GM21825 (cell line): Measurements from ENCODE around the gene COA6.
"Not testable (repeated sequence)": the region's sequence is repeated elsewhere in the genome, so short reads cannot be mapped to it uniquely, and the experiment has no call there.

Source experiments
- ATAC-seq: cut with Tn5 transposase; IDR thresholded peaks from one replicate; pipeline ENCODE4 v1.9.1; 2021; ENCODE audit warnings: mild to moderate bottlenecking, moderate library complexity; ENCODE audit not compliant: unreplicated experiment

The COA6 gene

DNA sequence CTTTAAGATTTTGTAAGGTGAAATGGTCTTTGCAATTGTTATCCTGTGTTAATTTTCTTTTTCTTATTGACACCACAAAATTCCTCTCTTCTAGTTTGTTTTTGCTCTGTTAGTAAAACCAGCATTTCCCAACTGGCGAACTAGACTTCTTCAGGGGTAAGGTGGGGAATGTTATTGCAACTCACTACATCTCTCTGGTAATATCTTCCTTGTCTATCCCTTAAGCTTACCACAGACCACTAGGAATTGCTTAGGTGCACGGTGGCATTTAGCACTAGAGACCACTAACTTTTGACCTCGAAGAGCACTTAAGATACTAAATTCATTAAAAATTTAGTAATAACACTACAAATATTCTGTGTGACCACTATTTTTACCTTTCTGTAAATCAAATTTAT, 4.2 kb upstream of the COA6 start:
- ATAC-seq, result no peak

DNA sequence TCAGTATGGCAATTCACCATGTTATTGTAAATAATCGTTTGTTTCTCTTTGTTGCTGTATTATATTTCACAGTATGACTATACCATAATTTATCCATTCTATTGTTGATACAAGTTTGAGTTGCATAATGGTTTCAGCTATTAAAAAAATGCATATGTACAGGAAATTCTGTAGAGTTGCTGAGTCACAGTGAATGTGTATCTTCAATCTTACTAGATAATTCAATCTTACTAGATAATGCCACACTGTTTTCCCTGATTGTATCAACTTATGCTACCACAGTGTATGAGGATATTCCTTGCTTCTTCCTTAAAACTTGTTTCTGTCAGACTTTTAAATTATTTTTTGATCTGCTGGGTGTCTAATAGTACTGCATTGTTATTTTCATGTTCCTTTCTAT, 3.5 kb upstream of the COA6 start:
- no peak for ATAC-seq

DNA sequence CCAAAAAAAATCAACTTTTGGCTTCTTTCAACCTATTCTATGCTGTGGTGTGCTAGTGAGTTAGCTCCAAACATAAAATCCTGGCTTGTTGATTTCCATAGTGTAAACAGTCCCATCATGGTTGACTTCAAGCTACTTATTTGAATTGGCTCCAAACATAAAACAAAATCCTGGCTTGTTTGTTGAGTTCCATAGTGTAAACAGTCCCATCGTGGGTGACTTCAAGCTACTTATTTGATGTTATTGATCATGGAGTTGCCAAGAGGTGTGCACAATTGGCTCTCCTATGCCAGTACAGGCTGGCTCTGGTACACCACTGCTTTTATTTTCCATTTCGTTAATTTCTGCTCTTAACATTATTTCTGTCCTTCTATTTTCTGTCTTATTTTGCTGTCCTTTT, 1.8 kb upstream of the COA6 start:
- ATAC-seq, result no peak

DNA sequence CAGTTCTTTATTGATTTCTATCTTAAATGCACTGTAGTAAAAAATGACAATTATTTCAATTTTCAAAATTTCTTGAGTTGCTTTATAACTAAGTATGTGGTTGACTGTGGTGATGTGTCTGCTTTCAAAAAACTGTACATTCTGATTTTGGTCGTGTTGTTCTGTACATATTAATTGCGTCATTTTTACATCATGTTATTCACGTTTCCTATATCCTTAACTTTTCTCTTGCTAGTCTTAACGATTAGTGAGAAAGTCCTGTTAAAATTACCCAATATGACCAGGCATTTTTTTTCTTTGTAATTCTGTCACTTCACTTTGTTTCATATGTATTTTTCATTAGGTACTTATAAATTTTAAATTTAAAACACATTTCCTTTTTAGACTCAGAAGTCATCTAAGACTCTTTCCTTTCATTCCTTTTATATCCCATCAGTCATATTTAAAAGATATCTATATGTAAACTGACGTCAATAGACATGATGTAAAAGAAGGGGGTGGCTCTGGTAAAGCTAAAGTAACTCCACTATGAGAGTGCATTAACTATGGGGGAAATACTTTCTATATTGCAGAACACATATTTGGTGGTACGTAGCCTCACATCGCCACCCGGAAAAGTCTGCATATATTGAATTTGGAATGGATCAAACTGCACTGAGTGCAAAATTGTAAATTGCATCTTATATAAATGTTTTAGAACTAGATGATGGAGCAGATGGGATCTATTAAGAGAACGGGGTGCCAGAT, 1.1 kb upstream of the COA6 start:
- ATAC-seq, result no peak

DNA sequence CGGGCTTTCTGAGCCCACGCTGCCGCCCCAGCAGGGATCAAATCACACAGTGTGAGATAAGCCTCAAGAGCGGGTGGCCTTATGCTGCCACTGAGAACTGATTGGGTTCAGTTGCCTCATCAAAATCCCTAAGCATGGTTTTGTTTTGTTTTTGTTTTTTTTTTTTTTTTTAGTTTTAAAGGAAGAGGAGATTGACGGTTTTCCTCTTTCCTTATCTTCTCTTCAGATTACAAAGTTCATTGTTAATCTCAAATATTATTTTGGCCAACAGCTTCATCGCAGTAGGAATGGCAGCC, 651 bp downstream of the COA6 start:
- ATAC-seq, result peak; percentile 22

DNA sequence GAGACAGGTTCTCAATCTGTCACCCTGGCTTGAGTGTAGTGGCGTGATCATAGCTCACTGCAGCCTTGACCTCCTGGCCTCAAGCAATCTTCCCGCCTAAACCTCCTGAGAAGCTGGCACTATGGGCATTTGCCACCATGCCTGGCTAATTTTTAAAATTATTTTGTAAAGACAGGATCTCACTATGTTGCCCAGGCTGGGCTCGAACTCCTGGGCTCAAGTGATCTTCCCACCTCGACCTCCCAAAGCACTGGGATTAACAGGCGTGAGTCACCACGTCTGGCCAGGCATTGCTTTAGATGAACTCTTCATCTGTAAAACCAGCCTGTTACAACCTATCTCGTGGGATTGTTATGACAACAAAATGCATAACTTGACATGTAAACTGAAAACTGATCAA, 2.4 kb downstream of the COA6 start:
- ATAC-seq, result no peak

DNA sequence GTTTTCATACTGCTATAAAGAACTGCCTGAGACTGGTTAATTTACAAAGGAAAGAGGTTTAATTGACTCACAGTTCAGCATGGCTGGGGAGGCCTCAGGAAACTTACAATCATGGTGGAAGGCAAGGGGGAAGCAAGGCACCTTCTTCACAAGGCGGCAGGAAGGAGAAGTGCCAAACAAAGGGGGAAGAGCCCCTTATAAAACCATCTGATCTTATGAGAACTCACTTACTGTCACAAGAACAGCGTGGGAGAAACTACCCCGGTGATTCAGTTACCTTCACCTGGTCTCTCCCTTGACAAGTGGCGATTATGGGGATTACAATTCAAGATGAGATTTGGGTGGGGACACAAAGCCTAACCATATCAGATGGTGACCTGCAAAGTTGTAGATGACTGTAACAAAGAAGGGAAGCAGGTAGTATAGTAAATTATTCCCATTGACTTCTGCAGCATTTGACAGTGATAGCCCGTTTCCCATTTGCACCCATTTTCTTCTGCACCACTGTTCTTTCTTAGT, 6.4 kb downstream of the COA6 start:
- not testable (repeated sequence) for ATAC-seq

DNA sequence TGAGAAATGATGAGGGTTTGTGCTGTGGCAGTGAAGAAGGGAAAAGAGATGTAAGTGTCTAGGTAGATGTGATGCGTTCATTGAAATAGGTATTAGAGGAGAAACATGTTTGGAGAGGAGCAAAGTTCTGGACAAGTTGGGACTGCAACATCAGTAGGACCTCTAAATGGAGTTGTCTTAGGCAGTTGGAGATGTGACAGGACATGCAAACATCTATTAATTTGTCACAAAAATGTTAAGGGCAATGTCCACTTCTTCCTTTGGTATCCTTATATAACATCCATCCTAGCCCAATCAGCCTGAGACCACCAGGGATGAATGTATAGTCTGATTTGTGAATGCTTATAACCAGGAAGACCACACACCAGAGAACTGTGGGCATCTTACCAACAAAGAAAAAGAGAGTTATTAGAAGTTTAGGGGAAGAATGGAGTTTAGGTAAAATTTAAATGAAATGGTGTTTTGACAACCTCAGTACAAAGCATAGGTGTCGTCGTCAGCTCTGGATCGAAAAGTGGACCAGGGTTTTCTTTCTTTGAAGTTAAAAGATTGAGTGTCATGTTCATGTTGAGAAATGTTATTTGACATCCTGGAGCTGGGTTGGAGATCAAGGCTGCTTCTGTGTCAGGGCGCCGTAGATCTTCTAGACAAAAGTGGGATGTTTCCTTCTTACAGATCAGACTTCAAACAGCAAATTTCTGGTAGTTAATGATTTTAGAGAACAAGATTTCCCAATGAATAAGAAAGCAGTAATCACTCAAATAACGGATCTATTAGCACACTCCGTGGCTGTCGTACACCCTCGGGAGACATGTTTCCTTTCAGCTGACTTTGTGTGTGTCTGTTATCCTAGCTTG, 8.7 kb downstream of the COA6 start:
- no peak for ATAC-seq

DNA sequence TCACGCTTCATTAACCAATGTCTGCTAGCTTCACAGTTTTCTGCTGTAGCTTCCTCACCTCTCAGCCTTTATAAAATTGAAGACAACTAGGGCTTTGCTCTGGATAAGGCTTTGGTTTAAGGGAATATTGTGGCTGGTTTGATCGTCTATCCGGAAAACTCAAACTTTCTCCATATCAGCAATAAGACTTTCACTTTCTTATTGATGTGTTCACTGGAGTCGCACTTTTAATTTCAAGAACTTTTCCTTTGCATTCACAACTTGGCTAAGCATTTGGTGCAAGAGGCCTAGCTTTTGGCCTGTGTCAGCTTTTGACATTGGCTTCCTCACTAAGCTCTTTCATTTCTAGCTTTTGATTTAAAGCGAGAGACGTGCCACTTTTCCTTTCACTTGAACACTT, 12.9 kb downstream of the COA6 start:
- no peak for ATAC-seq

DNA sequence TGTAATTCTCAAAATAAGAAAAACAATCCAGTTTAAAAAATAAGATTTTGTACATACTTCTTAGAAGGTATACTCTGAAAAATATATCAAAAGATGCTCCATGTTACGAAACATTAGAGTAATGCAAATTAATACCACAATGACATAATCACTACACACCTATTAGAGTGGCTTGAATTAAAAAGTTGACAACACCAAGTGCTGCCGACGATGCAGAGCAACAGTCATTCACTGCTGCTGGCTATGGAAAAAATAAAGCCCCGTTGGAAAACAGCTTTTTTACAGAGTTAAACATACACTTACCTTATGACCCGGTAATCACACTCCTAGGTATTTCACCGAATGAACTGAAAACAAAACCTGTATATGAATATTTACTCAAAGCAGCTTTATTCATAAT, 14.8 kb downstream of the COA6 start:
- ATAC-seq, result no peak

DNA sequence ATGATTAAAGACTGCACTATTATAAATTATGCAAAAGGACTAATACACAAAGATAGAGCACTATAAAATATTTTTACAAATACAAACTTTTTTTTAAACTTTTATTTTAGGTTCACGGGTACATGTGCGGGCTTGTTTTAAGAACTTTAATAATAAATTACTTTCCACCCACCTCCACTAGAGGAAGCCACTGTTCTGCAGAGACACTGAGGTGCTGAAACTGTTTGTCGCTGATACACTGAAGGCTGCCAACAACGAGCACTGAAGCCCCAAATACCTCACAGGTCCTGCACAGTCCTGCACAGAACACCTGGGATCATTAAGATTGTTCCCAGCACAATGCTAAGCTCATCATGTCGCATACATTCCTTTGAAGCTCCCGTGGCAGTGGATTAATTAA, 19.9 kb downstream of the COA6 start:
- no peak for ATAC-seq

DNA sequence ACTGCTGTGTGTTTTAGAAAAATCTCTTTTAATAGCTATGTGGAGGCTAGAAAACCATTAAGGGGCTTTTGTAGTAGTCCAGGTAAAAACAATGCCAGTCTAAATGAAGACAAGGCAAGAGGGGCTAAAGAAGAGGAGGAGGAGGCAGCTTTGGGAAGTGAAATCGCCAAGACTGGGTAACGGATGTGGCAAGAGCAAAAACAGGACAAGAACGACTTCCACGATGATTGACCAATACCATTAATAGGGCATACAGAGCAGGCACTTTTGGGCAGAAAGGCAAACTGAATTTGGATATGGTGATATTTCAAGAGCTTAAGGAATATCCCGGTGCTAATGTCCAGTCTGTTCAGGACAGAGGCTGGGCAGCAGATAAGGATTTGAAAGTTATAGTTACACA, 22.0 kb downstream of the COA6 start:
- ATAC-seq, result no peak

DNA sequence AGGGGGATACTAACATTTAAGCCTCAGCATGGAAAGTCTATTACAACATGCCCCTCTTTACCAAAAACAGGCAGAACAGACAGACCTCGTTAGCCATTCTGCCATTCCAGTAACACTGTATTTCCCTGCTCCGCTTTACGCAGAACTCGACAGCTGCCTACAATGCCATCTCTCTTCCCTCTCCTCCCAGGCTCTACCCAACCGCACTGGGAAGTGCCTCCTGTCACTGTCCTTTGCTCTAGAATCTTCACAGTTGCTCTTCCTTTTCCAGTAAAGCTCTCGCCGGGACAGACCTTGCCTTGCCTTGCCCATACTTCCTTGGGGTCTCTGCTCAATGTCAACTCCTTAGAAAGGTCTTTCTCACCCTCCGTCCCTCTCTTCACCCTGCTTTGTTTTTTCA, 22.8 kb downstream of the COA6 start:
- no peak for ATAC-seq

DNA sequence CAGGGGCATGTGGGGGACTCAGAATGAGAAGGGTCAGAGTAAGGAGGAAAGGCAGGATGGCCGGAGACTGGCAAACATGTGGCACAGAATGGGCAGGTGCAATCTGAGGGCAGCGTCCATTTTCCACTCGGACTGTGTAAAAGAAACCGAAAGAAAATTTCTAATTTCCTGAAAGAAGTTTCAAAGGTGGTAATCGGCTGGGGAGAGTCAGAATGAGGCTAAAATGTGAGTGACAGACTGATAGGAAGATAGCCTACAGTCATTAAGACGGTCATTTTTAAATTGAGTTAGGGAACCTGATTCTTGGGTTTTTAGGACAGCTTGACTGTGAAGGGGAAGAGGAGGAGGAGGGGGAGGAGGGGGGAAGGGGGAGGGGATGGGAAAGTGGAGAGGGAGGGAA, 23.6 kb downstream of the COA6 start:
- no peak for ATAC-seq

DNA sequence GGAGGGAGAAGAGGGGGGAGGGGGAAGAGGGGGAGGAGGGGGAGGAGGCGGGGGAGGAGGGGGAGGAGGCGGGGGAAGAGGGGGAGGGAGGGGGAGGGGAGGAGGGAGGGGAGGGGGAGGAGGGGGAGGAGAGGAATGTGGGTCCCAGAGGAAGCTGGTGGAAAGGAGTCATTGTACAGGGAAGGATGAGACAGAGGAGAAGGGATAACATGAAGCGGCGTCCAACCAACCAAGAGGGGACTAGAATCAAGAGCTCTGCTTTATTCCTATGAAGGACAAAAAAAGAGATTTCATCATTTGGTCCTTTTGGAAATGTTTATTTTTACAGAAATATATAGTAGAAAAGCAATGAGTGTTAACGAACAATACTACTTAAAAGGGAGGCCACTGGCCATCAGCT, 24.5 kb downstream of the COA6 start:
- no peak for ATAC-seq

DNA sequence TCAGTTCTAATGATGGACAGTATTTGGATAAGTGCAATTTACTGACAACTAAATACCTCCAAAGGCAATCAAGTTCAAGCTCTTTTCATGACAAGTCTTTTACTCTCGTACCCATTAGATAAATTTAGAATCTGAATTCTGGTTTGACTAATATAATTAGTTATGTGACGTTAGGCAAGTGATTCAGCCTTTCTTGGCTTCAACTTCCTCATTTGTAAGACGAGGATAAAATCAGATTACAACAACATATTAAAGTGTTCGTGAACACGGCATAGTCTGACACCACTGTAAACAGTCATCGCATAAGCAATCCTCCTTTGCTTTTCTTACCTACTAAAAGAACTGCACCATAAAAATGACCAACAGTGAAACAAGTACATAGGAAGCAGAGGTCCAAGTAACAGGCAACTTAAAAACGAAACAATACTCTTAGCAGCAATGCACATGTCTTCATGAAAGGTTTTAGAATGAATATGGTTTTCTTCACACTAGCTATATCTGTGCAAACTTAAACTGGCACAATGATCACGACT, 25.7 kb downstream of the COA6 start:
- peak; percentile 48 for ATAC-seq

DNA sequence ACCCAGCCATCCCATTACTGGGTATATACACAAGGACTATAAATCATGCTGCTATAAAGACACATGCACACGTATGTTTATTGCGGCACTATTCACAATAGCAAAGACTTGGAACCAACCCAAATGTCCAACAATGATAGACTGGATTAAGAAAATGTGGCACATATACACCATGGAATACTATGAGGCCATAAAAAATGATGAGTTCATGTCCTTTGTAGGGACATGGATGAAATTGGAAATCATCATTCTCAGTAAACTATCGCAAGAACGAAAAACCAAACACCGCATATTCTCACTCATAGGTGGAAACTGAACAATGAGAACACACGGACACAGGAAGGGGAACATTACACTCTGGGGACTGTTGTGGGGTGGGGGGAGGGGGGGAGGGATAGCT, 26.3 kb downstream of the COA6 start:
- not testable (repeated sequence) for ATAC-seq

DNA sequence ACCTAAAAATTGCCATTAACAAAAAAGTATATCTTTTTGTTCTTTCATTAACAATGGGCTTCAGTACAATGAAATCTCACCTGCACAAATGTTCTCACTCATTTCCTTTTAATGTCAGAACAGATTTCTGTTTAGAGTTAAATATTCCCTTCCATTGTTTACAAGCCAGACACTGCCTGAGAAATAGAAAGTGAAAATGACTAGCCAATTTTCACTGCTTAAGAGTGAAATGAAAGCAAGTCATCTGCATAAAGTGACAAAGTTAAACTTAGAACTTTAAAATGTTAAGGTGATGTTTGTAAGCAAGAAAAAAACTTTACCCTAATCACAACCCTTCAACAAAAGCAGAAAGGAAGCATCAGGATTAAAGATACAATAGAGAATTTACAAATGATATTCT, 27.5 kb downstream of the COA6 start:
- no peak for ATAC-seq

DNA sequence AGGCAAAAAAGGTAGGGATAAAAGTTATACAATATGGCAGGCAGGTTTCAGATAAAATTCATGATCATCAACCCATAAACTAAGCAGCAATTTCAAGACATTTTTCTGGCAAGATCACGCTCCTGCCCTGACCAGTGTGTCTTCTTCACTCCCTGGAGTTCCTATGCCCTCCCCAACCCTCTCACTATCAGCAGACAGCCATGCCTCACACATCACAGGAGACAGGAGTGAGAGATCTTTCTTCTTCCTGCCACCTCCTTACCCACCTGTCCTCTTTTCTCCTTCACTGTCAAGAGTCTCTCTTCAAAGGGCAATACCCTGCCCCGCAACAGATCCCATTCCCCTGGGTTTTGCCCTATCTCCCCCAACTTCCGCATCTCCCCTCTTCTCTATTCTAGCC, 28.4 kb downstream of the COA6 start:
- no peak for ATAC-seq

DNA sequence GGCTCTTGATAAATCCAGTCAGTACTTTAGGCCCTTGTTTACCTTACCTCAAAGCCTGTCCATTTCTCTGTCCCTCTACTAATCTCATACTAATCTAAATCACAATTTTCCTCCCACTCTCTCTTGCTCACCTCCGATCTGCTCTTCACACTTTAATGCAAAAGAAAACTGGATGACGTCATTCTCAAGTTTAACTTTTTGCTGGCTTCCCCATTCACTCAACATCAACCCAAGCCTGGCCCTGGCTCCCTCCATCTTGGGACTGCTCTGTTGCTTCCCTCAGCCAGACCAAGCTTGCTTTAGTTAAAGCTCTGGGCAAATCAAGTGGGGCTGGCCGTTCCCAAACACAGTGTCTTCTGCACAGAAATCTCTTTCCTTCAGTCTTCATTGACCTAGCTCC, 29.7 kb downstream of the COA6 start:
- ATAC-seq, result no peak

DNA sequence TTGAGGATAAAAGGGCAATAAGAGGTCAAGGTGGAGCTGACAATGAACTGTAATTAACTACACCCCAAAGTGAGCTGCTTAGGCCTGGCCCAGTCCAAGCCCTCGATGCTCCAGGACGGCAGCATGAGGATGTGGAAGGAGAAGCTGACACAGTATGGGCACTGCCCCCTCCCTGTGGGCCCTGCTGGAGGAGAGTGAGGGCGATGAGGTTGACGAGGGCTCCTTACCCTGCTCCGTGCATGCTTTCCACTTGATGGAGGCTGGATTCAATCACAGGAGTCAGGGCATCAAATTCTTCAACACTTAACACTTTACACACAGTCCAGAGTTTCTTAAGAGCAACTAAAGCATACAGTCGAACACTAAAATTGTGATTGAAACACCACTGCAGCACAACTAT, 32.4 kb downstream of the COA6 start:
- ATAC-seq, result no peak

DNA sequence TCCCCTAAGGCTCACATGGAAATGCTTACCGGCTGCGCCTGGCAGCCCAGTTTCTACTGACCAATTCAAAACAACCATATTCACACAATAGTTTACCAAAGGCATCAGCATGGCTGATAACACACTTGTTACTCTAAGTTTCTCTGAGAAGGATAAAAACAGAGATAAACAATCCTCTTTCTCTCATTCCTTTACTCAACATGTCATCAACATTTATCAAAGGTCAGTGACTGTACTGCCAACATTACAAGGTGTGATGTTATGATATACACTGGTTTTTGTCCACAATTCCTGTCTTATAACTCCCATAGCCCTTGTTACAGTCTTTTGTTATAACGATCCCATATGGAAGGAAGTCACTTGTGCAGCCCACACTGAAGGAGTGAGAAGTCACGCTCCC, 33.6 kb downstream of the COA6 start:
- no peak for ATAC-seq
